ENCODE data around the gene PTPN4. TPM values are rescaled to one million over a fixed set of nuclear protein-coding genes. Genes with fewer than 3 reads are reported as not detected.

Gene PTPN4
- total RNA-seq, 1 experiment from 2014 or later, result 44.5 TPM

DNA sequence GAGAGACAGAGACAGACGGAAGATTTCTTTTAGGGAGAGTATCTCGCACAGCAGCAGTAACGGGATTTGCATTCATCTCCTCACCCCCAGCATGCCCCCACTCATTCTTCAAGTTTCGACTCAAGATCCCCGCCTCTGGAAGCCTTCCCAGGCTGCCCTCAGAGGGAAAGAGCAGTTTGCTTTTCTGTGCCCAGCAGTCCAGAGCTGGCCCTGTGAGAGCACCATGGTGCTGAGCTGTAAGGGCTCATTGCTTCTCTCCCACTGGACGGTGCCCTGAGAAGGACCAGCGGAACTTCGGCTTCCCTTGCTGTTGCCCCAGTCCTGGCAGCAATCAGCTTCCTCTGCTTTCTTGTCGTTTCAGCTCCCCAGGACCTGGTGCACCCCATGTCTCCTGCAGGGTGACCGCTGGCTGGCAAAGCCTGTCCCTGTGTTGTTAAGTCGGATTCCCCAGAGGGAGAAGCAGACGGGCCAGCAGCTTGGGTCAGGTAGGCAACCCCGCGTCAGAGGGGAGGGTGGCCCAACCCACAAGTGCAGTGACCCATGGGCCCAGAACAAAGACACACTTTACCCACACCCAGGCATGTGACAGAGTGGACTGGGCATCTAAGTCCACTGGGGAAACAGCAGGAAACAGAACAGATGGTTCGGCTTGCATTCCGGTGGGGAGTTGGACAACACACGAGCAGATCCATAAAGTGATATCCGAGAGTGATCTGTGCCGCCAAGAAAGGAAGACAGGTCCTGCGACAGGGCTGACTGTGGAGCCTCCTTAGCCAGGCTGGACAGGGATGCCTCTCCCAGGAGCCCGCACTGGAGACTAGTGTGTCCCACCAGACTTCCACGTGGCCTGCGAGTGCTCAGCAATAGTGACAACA is 44.1 kb upstream of the PTPN4 start:
- Histone ChIP-seq H3K9ac (ENCODE audit: low read length) (no peak overlapping the region), H3K9me2 (replicated peaks; ENCODE audit: low read length) (no peaks in the 10 kb centered on the region), H3F3A (ENCODE audit: low read length, unreplicated experiment) (no peaks in the 10 kb centered on the region), H3K4me2 (ENCODE audit: low read length) (no peak overlapping the region), H3K9me3 (ENCODE audit: low read length) (no peaks in the 10 kb centered on the region), H3K4me3 (ENCODE audit: low read length) (no peak overlapping the region), H3K79me2 (ENCODE audit: low read length) (no peaks in the 10 kb centered on the region), H3K36me3 (ENCODE audit: low read depth, low read length) (no peaks in the 10 kb centered on the region), H3K4me1 (ENCODE audit: insufficient read depth, low read length) (no peaks in the 10 kb centered on the region), H4K20me1 (ENCODE audit: low read length) (no peaks in the 10 kb centered on the region), H2AFZ (ENCODE audit: low read length) (no peak overlapping the region), H3K27ac (ENCODE audit: low read length) (no peak overlapping the region), H3K27me3 (ENCODE audit: low read length) (no peaks in the 10 kb centered on the region)
- ChIA-PET CTCF (no interaction called here), POLR2A (ENCODE audit: unreplicated experiment) (no interaction called here)
- BruUV-seq (replicated peaks), result no TSS peak
- ATAC-seq (no peak), DNase-seq (no peak)
- no peak for TF ChIP-seq EZH2phosphoT487 (IDR thresholded peaks at IDR 0.05; ENCODE audit: borderline replicate concordance, low read length)
- no peak for TF ChIP-seq EZH2 (IDR thresholded peaks at IDR 0.05; ENCODE audit: low read length, unreplicated experiment)
- TF ChIP-seq, protein P1, sequence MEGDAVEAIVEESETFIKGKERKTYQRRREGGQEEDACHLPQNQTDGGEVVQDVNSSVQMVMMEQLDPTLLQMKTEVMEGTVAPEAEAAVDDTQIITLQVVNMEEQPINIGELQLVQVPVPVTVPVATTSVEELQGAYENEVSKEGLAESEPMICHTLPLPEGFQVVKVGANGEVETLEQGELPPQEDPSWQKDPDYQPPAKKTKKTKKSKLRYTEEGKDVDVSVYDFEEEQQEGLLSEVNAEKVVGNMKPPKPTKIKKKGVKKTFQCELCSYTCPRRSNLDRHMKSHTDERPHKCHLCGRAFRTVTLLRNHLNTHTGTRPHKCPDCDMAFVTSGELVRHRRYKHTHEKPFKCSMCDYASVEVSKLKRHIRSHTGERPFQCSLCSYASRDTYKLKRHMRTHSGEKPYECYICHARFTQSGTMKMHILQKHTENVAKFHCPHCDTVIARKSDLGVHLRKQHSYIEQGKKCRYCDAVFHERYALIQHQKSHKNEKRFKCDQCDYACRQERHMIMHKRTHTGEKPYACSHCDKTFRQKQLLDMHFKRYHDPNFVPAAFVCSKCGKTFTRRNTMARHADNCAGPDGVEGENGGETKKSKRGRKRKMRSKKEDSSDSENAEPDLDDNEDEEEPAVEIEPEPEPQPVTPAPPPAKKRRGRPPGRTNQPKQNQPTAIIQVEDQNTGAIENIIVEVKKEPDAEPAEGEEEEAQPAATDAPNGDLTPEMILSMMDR (conservative IDR thresholded peaks at IDR 0.05; ENCODE audit: low read depth, low read length), result no peak
- intact Hi-C loops (cut with micrococcal nuclease), result no loop called here

DNA sequence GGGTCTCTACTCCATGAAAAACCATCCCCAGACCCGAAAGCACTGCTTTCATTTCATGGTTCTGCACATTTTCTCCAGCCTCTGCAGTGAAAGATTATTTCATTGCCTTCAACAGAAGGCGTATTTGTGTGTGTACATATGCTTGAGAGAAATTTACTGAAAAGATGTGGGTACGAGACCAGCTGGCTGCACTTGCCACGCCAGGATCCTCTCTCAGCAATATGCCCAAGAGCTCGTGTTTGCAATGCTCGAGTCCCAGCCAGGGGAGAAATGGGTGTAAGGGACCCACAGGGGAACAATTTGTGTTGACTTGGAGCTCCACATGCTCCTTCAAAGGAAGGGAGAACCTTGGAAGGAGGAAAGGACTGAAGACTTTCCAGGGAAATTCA is 43.4 kb upstream of the PTPN4 start:
- H3K9me2 ChIP-seq (replicated peaks; ENCODE audit: low read length), result no peaks in the 10 kb centered on the region
- H3K27me3 ChIP-seq (ENCODE audit: low read length), result no peaks in the 10 kb centered on the region
- TF ChIP-seq EZH2 (IDR thresholded peaks at IDR 0.05; ENCODE audit: low read length, unreplicated experiment) (no peak), EZH2phosphoT487 (IDR thresholded peaks at IDR 0.05; ENCODE audit: borderline replicate concordance, low read length) (no peak)
- TF ChIP-seq, protein P1 (conservative IDR thresholded peaks at IDR 0.05; ENCODE audit: low read depth, low read length), result no peak
- H2AFZ ChIP-seq (ENCODE audit: low read length), result no peak overlapping the region
- no peak overlapping the region for H3K4me2 ChIP-seq (ENCODE audit: low read length)
- ATAC-seq, result no peak
- ChIA-PET CTCF (no interaction called here), POLR2A (ENCODE audit: unreplicated experiment) (no interaction called here)
- H4K20me1 ChIP-seq (ENCODE audit: low read length), result no peaks in the 10 kb centered on the region
- DNase-seq, result no peak
- H3F3A ChIP-seq (ENCODE audit: low read length, unreplicated experiment), result no peaks in the 10 kb centered on the region
- no peaks in the 10 kb centered on the region for H3K9me3 ChIP-seq (ENCODE audit: low read length)
- intact Hi-C loops (cut with micrococcal nuclease), result no loop called here
- no peaks in the 10 kb centered on the region for H3K4me1 ChIP-seq (ENCODE audit: insufficient read depth, low read length)
- no peak overlapping the region for H3K9ac ChIP-seq (ENCODE audit: low read length)
- H3K79me2 ChIP-seq (ENCODE audit: low read length), result no peaks in the 10 kb centered on the region
- H3K27ac ChIP-seq (ENCODE audit: low read length), result no peak overlapping the region
- H3K36me3 ChIP-seq (ENCODE audit: low read depth, low read length), result no peaks in the 10 kb centered on the region
- BruUV-seq (replicated peaks), result no TSS peak
- H3K4me3 ChIP-seq (ENCODE audit: low read length), result no peak overlapping the region

DNA sequence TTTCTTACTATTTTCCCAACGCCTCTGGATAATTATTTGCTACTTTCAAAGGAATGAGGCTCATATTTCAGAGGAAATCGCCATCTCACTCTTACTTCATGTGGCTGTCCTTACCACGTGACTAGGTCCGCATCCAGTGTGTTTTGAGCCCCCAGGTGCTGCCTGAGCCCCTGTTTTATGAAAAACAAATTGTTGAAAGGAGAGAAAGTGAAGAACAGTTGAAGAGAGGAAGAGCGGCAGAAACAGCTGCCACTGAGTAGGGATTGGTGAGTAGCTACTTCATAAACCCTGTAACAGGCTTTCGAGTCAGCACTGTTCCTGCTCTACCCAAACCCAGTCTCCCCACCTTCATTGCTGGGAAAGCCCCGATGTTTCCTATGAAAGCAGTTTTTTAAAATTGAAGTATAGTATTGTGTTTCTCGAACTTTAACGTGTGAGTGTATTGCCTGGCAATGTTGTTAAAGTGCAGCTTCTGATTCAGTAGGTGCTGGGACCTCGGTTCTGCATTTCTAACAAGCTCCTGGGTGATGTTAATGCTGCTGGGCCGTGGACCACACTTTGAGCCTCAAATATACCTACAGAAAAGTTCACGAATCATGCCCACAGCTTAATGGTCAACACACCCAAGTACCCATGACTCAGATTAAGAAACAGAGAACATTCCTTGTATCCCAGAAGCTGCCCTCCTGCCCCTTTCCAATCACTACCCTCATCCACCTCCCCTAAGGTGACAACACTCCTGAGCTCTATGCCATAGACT is 41.0 kb upstream of the PTPN4 start:
- no peak for DNase-seq
- H3K79me2 ChIP-seq (ENCODE audit: low read length), result no peaks in the 10 kb centered on the region
- H3K4me3 ChIP-seq (ENCODE audit: low read length), result no peak overlapping the region
- no peaks in the 10 kb centered on the region for H3K9me2 ChIP-seq (replicated peaks; ENCODE audit: low read length)
- H3K4me1 ChIP-seq (ENCODE audit: insufficient read depth, low read length), result no peaks in the 10 kb centered on the region
- CTCF ChIA-PET, result no interaction called here
- no peaks in the 10 kb centered on the region for H3F3A ChIP-seq (ENCODE audit: low read length, unreplicated experiment)
- intact Hi-C loops (cut with micrococcal nuclease), result no loop called here
- BruUV-seq (replicated peaks), result no TSS peak
- POLR2A ChIA-PET (ENCODE audit: unreplicated experiment), result no interaction called here
- H3K9ac ChIP-seq (ENCODE audit: low read length), result no peak overlapping the region
- H3K9me3 ChIP-seq (ENCODE audit: low read length), result no peaks in the 10 kb centered on the region
- no peaks in the 10 kb centered on the region for H3K27me3 ChIP-seq (ENCODE audit: low read length)
- H3K27ac ChIP-seq (ENCODE audit: low read length), result no peak overlapping the region
- H2AFZ ChIP-seq (ENCODE audit: low read length), result no peak overlapping the region
- no peaks in the 10 kb centered on the region for H3K36me3 ChIP-seq (ENCODE audit: low read depth, low read length)
- TF ChIP-seq EZH2phosphoT487 (IDR thresholded peaks at IDR 0.05; ENCODE audit: borderline replicate concordance, low read length) (no peak), EZH2 (IDR thresholded peaks at IDR 0.05; ENCODE audit: low read length, unreplicated experiment) (no peak)
- TF ChIP-seq, protein P1 (conservative IDR thresholded peaks at IDR 0.05; ENCODE audit: low read depth, low read length), result no peak
- no peaks in the 10 kb centered on the region for H4K20me1 ChIP-seq (ENCODE audit: low read length)
- no peak for ATAC-seq
- no peak overlapping the region for H3K4me2 ChIP-seq (ENCODE audit: low read length)
